Peyer's patch (tissue), 4 donors: ENCODE measurements around the gene PPP1R26. TPM values are rescaled to one million over a fixed set of nuclear protein-coding genes. Genes with fewer than 3 reads are reported as not detected.

ENCODE experiments used
- DNase-seq, 3 donors: peaks; one replicate each; pipeline ENCODE4 v3.0.0-alpha.2; 2017 to 2019
- H3K27ac ChIP-seq, 4 donors: fragments of 200-600 bp; sonication (generic); one replicate each; pipeline ENCODE4 v1.5.1; 2016 to 2019
- H3K27me3 ChIP-seq, 2 donors: fragments of 200-600 bp; sonication (generic); one replicate each; pipeline ENCODE4 v1.5.1; 2019
- H3K36me3 ChIP-seq, 3 donors: fragments of 200-600 bp; sonication (generic); one replicate each; pipeline ENCODE4 v1.5.1; 2016 to 2019
- H3K4me1 ChIP-seq, 4 donors: fragments of 200-600 bp; sonication (generic); one replicate each; pipeline ENCODE4 v1.5.1; 2016 to 2019
- H3K4me3 ChIP-seq, 4 donors: fragments of 200-600 bp; sonication (generic); 1 replicate in 3 of 4; 2 replicates in 1 of 4; pipeline ENCODE4 v1.5.1; 2016 to 2019; ENCODE audit warnings: mild to moderate bottlenecking in 1 of 4
- H3K9me3 ChIP-seq, 4 donors: fragments of 200-600 bp; sonication (generic); one replicate each; pipeline ENCODE4 v1.5.1; 2016 to 2019; ENCODE audit warnings: mild to moderate bottlenecking in 1 of 4
- POLR2A ChIP-seq, 2 donors: fragments of 450-650 bp; IDR thresholded peaks; one replicate each; pipeline ENCODE4 v1.5.1; 2017; ENCODE audit warnings: antibody characterized with exemption in 2 of 2, mild to moderate bottlenecking in 2 of 2, moderate library complexity in 2 of 2
- total RNA-seq, 4 donors: library from RNA; depleted of rRNA; stranded (reverse); fragments of >200 nt; gene quantifications; one replicate each; pipeline ENCODE4 v1.1.0, GENCODE V29; 2016
- TF ChIP-seq, protein P1 (sequence below), 6 experiments: fragments of 450-650 bp in 4 of 6; fragments of 200-600 bp in 2 of 6; sonication (generic) in 1 of 6; IDR thresholded peaks; one replicate each; pipeline ENCODE4 v1.5.1; 2017 to 2019; ENCODE audit warnings: antibody characterized with exemption in 6 of 6, mild to moderate bottlenecking in 3 of 6, moderate library complexity in 1 of 6

Gene PPP1R26
- total RNA-seq, 4 donors from 2014 or later: 12.4 to 34.0 (median 18.7) TPM

DNA sequence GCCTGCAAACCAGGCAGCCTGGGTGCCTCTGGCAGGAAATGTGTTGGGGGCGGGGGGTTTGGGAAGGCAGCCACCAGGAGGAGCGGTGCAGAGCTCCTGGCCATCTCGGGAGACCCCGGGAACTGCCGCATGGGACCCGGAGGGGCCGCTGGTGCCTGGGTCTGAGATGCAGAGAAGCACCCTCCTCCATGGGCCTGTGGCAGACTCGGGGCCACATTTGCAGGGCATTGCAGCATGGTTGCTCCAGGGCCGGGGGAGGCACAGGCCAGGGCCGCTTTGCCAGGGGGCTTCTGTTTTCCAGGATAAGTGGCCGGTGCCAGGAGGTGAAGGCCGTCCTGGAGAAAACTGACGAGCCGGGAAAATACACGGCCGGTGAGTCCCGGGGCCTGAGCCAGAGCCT lies 43.3 kb downstream of the PPP1R26 start:
- H3K27ac ChIP-seq: no peak overlapping the region
- H3K4me1 ChIP-seq: no peaks in the 10 kb centered on the region
- no peaks in the 10 kb centered on the region for H3K27me3 ChIP-seq
- no peaks in the 10 kb centered on the region for H3K9me3 ChIP-seq
- no peak for DNase-seq
- no peak overlapping the region for H3K4me3 ChIP-seq
- H3K36me3 ChIP-seq: no peaks in the 10 kb centered on the region
- TF ChIP-seq POLR2A (IDR thresholded peaks at IDR 0.05): no peak
- TF ChIP-seq, protein P1, sequence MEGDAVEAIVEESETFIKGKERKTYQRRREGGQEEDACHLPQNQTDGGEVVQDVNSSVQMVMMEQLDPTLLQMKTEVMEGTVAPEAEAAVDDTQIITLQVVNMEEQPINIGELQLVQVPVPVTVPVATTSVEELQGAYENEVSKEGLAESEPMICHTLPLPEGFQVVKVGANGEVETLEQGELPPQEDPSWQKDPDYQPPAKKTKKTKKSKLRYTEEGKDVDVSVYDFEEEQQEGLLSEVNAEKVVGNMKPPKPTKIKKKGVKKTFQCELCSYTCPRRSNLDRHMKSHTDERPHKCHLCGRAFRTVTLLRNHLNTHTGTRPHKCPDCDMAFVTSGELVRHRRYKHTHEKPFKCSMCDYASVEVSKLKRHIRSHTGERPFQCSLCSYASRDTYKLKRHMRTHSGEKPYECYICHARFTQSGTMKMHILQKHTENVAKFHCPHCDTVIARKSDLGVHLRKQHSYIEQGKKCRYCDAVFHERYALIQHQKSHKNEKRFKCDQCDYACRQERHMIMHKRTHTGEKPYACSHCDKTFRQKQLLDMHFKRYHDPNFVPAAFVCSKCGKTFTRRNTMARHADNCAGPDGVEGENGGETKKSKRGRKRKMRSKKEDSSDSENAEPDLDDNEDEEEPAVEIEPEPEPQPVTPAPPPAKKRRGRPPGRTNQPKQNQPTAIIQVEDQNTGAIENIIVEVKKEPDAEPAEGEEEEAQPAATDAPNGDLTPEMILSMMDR (IDR thresholded peaks at IDR 0.05): no peak

DNA sequence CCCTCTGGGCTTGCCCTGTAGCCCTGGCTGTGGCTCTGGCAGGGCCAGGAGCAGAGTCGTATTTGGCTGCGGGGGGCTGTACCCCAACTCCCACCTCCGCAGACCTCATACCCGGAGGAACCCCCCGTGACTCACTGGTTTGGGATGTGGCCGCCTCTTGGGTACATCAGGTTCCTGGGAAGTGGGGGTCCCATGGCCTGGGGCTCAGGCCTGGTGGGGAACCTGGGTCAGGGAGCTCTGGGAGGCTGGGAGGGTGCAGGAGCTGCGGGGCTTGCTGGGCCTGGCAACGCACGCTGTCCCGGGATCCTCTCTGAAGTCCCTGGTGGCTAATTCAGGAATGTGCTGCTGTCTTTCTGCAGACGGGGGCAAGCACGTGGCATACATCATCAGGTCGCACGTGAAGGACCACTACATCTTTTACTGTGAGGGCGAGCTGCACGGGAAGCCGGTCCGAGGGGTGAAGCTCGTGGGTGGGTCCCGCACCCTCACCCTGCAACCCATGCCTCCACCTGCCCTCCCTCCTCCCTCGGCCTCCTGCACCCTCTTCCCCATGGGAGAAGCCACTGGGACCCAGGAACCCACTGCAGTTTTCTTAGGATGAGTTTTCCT lies 44.0 kb downstream of the PPP1R26 start:
- H3K9me3 ChIP-seq: no peaks in the 10 kb centered on the region
- peak in 1 of 3 donors; percentile 15 for DNase-seq
- no peak overlapping the region for H3K27ac ChIP-seq
- no peaks in the 10 kb centered on the region for H3K4me1 ChIP-seq
- no peaks in the 10 kb centered on the region for H3K36me3 ChIP-seq
- no peak overlapping the region for H3K4me3 ChIP-seq
- TF ChIP-seq POLR2A (IDR thresholded peaks at IDR 0.05): no peak
- TF ChIP-seq, protein P1 (IDR thresholded peaks at IDR 0.05): no peak
- no peaks in the 10 kb centered on the region for H3K27me3 ChIP-seq

DNA sequence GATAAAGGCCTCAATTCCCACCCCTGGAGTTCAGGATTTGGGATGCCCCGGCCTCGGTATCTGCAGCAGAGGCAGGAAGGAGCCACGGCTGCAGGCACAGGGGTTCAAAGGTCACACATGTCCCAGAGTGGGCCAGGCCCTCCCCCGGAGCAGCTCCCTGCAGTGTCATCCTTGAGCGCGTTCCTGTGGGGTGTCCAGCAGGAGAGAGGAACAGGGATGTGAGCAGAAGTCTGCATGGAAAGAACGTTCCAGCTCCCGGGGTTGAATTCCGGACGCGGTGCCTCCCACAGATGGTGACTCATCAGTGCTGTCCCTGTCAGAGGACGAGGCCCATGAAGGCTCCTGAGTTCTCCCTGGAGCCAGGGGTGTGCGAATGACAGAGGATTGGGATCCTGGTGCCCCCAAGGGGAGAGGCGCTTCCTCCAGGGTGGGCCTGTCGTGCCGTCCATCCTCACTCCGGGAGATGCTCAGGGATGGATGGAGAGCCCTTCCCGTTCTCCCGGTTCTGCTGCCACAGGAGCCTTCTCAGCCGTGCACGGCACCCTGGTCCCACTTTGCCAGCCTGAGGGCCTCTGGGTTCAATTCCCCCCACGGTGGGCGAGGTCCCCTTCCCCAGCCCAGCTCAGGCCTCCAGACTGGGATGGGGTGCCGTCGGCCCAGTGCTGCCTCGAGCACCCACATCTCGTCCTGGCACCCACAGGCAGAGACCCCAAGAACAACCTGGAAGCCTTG lies 44.7 kb downstream of the PPP1R26 start:
- no peaks in the 10 kb centered on the region for H3K27me3 ChIP-seq
- no peak for TF ChIP-seq POLR2A (IDR thresholded peaks at IDR 0.05)
- TF ChIP-seq, protein P1 (IDR thresholded peaks at IDR 0.05): no peak
- no peaks in the 10 kb centered on the region for H3K9me3 ChIP-seq
- no peaks in the 10 kb centered on the region for H3K36me3 ChIP-seq
- H3K4me3 ChIP-seq: no peak overlapping the region
- DNase-seq: no peak
- no peaks in the 10 kb centered on the region for H3K4me1 ChIP-seq
- no peak overlapping the region for H3K27ac ChIP-seq

DNA sequence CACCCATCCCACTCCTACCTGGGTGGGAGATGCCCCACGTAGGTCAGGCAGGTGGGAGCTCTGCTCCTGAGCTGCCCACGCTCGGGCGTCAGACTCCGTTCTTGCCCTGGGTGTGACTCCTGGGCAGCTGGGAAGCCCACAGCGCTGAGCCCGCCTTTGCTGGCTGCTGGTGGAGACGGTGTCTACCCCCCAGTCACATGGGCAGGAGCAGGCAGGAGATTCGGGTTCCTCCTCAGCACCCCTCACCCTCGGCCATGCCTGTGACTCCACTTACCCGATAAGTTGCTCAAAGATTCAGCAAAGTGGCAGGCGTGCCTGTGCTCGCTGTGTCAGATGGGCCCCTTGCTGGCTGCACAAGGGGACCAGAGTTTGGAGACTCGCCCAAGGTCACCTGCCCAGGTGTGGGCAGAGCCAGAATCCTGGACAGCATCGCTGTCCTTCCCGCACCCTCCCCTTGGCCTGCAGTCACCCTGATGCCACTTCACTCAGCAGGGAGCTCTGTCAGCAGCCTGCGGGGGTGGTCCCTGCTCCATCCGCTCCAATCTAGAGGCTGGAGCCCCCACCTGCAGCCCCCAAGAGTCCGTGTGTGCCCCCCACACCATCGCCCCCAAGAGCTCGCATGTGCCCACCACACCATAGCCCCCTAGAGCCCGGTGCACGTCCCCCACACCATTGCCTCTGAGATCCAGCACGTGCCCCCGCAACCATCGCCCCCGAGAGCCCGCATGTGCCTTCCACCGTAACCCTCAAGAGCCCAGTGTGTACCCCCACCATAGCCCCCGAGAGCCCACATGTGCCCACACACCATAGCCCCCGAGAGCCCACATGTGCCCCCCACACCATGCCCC lies 45.9 kb downstream of the PPP1R26 start:
- Histone ChIP-seq H3K4me1 (no peaks in the 10 kb centered on the region), H3K27me3 (no peaks in the 10 kb centered on the region), H3K9me3 (no peaks in the 10 kb centered on the region), H3K4me3 (no peak overlapping the region), H3K27ac (no peak overlapping the region), H3K36me3 (no peaks in the 10 kb centered on the region)
- DNase-seq: no peak
- TF ChIP-seq, protein P1 (IDR thresholded peaks at IDR 0.05): no peak
- no peak for TF ChIP-seq POLR2A (IDR thresholded peaks at IDR 0.05)

DNA sequence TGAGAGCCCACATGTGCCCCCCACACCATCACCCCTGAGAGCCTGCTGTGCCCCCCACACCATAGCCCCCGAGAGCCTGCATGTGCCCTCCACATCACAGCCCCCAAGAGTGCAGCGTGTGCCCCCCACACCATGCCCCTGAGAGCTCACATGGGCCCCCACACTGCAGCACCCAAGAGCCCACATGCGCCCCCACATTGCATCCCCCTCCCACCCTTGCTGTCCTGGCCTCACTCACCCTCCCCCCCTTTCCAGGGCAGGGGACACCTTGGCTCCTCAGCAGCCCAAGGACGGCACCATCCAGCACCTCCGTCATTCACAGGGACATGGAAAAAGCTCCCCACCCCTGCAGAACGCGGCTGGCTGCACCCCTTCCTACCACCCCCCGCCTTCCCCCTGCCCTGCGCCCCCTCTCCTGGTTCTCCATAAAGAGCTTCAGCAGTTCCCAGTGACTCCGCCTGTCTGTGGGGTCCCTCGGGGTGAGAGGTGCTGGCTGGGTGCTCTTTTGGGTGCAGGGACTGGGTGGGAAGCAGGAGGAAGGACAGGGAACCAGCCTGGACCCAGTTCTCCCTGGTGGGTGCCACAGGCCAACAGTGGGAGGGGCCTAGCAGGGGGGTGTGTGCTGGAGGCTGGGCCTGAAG lies 46.6 kb downstream of the PPP1R26 start:
- Histone ChIP-seq H3K27ac (no peak overlapping the region), H3K27me3 (no peaks in the 10 kb centered on the region), H3K4me1 (no peaks in the 10 kb centered on the region), H3K36me3 (no peaks in the 10 kb centered on the region), H3K4me3 (no peak overlapping the region), H3K9me3 (no peaks in the 10 kb centered on the region)
- TF ChIP-seq, protein P1 (IDR thresholded peaks at IDR 0.05): no peak
- no peak for TF ChIP-seq POLR2A (IDR thresholded peaks at IDR 0.05)
- DNase-seq: peak in 1 of 3 donors; percentile 31
